CD4-positive, alpha-beta T cell treated with Interleukin-4 for 4 hours (primary cell): Measurements from ENCODE around the gene C11orf24.
A peak's percentile ranks its signal among the peaks of the same experiment; 100 is the strongest.
"Not testable (repeated sequence)": the region's sequence is repeated elsewhere in the genome, so short reads cannot be mapped to it uniquely, and the experiment has no call there.

Experiments
- DNase-seq: peaks from one replicate; pipeline ENCODE4 v3.0.0-alpha.2; 2020

C11orf24 gene

DNA sequence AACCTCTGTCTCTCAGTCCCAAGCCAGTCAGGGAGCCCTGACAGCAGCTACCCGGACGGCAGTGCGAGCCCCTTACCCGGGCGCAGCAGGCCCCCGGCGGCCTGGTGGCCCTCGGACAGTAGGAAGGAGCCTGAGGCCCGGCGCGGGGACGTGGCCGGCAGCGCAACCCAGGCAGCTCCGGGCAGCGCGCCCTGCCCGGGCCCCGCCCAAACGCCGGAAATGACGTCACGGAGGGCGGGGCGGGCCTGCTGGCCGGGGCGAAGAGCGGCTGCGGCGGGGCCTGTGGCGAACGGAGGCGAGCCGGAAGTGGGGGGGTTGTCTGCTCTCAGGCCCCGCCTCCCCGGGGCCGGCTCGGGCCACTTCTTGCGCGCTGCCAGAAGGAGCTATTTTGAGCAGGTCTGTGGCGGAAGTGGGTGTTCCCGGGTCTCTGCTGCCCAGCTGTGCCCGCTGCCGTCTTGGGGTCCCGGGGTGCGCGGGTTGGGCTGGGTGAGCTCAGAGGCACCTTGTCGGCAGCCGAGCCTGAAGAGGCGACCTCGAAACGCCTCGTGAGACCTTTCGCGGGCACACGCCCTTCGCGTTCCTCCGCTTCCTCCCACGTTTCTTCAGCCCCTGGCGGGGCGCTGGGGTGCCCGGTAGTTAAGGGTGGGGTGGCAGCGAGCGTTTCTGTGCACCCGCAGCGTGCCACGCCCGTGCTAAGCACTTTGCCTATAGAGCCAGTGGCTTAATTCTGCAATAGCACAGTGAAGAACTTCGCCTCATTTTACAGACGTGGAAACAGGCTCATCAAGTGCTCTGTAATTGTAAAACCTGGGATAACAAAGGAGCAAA is at the start of gene C11orf24:
TSS of gene C11orf24 (minus strand) at position 193 of the 828 bp plus-strand sequence. CDS start 8,206 bp downstream, outside the sequence.
- DNase-seq, result peak; percentile 91

- no peak for DNase-seq
Observed at GRCh38 chr11:68317147-68317785, 45.5 kb upstream of the C11orf24 start.

DNA sequence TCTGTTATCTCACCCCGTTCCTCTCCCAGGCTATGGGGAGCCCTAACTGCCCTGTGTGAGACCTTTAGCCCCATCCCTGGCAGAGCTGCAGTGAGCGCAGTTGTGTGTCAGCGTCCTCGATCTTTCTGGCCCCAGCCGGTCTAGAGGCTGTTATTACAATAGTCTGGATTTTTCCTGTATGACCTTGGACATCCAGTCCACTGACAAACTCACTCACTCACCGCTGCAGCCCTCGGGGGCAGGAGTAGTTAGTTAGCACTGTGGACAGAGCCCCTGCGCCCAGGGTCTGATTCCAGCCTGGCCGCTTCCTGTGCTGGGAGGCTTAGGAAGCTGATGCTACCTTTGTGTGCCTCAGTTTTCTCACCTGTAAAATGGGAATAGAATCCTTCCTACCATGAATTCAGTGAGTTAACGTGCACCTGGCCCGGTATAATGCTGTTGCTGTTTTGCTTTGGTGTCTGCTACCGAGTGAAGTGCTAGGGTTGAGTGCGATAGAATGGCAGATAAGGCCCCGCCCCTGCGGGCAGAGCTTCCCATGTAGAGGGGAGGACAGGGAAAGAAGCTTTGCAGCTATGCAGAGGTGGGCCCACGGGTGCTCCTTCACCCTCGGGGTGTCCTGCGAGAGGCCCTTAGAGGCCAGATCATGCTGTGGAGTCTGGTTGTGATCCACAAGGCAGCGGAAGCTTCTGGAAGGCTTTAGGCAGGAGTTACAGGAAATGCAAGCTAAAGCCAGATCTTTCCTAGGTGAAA is 43.6 kb upstream of the C11orf24 start:
- no peak for DNase-seq

DNA sequence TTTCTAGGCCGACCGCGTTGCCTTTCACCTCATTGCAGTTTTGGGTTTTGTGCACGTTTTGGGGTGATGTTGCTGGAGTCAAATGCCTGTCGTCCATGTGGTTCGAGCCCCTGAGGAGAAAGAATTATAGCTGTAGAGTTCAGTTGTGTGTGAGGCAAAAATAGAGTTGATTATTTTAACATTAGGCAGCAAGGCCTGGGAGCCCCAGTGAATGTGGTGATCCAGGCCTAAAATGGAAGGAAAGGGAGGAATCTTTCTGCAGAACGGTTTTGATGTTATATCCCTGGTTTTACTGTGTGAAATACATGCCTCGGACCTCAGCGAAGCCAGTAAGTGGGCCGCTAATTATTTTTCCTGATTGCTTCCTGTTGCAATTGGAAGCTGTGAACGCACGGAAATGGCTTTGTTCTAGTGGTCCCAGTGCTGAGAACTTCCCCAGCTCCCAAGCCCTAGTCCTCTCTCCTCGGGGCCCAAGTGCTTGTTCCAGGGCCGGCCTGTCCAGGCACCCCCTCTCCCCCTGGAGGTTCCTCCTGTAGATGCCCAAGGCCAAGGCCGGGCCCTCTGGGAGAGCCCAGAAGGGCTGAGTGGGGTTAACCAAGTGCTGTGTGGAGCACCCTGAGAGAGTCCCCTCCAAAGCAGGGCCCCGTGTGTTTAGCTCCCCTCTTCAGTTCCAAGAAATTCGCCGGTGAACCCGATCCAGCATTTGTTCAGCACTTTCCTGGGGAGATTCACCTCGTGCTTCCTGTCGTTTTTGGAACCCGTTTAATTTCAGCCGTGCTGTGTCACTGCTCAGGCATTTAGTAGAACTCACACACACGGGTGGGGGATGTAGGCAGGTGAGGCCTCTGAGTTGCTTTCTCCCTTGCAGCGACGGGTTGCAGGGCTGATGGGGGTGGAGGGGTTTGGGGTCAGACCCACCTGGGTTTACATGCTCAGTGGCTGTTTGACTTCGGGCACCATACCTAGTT is 42.7 kb upstream of the C11orf24 start:
- no peak for DNase-seq

DNA sequence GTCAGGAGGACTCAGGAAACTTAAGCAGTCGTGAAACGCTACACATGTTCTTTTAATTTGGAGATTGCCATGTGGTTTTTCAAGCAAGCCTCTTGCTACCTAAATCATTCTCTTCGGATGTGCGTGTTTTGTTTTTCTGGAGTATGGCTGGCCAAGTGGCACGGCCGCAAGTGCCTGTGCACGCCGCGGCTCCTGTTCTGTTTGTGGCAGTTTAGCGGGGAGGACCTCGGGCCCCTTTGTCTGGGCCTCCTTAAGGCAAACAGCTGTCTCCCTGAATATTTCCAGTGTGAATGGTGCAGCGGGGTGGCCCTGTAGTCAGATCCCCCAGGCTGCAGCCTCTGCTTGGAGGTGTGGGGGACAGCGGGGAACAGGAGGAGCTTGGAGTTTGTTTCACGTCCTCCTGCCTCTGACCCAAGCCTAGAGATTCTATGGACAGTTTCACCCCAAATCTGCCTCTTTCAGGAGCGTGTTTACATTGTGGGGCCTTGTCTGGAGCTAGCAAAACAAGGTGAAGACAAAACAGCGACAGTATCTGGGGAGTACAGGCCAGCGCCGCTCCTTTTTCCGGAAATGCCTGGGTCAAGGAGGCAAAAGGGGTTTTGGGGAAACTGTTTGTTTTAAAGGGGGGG is 41.9 kb upstream of the C11orf24 start:
- no peak for DNase-seq

DNA sequence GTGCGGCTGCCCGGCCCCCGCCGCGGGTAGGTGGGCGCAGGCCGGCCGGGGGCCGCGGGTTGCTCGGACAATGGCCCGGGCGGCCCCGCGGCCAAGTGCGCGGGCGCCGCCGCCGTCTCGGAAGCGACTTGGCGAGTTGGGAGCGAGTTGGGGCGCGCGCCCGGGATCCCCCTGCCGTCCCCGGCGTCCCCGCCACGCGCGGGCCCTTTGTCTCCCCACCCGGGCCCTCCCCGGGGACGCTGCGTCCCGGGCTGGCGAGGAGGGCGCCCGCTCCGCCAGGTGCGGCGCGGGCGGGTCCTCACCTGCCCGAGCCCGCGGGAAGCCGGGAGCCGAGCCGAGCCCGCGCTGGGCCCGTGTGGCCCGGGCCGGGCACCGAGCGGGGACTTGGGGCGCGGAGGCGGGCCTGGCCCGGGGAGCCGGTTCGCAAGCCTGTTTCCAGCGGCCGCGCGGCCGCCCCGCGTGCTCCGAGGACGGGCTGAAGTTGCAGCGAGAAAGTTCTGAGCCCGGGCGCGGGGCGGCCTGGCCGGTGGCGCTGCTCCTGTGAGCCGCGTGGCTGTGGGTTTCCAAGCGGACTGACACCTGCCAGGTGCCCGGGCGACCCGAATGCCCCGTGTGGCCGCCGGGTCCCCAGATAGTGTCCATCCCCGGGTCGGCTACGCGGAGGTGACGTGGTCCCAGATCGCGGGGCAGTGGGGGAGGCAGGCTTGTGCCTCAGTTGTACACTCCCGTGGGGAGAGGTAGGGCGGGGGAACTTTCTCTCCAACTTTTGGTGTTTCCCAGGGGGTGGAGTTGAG is 41.2 kb upstream of the C11orf24 start:
- DNase-seq, result no peak

GRCh38 chr11:68312117-68312779 is 40.5 kb upstream of the C11orf24 start, which contains the start of gene LRP5:
Gene LRP5 (plus strand): TSS chr11:68312591. CDS start chr11:68312715, 124 bp downstream.
- DNase-seq, result no peak

DNA sequence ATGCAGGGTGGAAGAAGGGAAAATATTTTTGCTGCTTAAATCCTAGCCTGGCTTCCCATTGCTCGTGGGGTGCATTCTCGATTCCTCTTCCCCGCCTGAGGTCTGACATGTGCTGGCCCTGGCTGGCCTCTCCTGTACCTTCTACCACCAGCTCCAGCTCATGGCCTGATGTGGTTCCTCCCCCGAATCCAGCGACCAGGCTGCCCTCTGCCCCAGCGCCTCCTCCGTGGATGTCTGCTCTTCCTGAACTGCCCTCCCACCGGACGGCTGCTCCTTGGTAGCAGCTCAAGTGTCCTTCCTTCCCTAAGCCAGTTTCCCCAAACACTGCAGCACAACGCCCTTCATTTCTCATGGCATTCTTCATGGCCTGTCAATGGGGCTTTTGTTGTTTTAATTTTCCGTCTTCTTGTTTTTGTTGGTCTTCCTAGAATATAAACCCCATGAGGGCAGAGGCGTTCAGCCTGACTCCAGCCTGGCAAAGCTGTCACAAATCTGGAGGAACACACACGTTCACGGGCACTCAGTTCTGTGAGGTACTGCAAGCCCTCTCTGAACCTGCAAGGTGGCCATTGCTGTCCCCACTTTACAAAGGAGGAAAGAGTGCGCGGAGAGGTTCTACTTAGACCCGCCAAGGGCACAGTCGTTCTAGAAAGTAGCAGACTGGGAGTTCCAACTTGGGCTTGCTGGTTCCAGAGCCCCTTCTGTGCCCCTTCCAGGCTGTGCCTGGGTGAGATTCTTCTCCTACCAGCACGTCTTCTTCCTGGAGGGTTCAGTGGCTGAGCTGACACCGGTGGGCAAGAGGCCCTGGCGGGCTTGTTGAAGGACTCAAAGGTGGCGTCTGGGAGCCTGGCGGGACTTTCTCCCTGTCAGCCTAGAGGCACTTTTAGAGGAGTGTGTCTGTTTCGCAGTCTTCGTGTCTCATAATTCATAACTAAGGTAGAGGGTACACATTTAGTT is 39.7 kb upstream of the C11orf24 start:
- DNase-seq, result no peak

DNA sequence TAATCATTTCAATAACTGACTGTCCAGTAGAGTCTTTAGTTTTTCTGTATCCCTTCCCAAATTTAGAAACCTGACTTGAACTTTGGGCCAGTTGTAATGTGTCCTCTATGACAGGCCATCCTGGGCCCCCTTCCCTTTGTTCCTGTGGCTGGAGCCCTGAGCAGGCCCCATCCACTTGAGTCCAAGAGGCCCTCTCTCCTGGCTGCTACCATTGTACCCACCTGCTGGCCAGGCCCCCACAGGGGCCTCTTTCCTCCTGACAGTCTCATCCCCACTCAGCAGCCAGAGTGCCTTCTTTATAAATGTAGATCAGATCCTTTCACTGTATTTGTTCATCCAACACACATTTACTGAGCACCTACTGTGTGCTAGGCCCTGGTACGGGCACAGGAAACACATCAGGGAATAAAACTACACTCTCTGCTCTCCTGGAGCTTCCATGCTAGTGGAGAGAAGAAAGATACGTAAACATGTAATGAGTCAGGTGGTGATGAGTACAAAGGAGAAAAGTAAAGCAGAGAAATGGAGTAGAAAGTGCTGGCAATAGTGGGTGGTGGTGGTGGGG is 37.9 kb upstream of the C11orf24 start:
- no peak for DNase-seq

GRCh38 chr11:68308068-68308467 is 36.3 kb upstream of the C11orf24 start:
- DNase-seq, result no peak

DNA sequence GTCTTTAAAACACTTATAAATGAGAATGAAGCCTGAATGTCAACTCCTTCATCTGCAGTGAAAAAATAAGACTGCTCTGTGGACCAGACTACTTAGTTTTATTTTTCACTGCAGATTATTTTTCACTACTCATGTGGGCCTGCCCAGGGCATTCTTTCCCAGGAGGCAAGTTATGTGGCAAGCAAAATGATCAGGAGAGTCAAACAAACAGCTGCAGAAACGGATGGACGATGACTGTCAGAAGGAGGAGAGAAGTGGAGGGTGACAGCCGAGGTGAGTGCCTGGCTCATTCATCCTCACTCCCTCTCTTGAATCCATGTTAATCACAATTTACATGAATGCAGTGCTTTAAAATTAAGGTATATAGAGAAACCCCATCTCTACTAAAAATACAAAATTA is 34.9 kb upstream of the C11orf24 start:
- no peak for DNase-seq

DNA sequence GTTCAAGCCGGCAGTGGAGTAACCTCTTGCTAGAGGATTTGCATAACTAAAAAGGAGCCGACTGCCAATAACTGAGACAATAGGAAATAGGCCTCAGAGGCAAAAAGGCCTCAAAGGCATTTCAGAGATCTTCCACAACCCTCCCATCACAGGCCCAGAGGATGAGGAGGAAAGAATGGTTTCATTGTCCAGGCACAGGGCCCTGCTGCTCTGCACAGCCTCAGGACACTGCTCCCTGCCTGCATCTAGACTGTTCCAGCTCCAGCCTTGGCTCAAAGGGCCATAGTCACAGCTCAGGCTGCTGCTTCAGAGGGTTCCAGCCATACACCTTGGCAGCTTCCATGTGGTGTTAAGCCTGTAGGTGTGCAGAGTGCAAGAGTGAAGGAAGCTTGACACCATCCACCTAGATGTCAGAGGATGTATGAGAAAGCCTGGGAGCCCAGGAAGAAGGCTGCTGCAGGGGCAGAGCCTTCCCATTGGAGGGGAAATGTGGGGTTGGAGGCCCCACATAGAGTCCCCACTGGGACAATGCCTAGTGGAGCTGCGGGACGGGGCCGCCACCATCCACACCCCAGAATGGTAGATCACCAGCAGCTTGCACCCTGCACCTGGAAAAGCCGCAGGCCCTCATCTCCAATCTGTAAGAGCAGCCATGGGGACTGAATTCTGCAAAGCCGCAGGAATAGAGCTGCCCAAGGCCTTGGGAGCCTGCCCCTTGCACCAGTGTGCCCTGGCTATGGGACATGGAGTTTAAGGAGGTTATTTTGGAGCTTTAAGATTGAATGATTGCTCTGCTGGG is 32.4 kb upstream of the C11orf24 start:
- DNase-seq, result no peak

DNA sequence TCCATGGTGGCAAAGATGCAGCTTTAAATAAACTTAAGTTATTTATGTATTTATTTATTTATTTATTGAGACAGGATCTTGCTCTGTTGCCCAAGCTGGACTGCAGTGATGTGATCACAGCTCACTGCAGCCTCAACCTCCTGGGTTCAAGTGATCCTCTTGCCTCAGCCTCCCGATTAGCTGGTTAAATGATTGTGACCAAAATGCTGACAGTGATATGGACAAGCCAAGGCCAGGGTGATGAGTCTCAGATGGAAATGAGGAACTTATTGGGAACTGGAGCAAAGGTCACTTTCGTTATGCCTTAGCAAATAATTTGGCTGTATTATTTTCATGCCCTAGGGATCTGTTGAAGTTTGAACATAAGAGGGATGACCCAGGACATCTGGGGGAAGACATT is 31.3 kb upstream of the C11orf24 start:
- DNase-seq, result no peak

DNA sequence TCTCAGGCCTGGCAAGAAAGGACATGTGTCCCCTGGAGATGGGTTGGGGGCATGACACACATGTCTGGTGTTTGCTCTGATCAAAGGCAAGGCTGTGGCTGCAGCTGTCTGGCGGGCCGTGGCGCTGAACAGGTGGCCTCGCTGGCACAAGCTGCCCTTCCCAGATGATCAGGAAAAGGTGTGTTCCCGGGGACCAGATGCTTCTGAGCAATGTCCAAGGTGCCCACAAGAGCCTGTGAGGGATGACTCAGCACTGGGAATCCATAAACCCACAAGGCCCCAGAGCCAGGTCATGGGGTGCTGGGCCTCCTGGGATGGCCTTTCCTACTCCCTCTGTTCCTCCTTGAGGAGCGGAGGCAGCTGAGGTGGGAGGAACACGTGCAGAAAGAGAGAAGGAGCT is 30.9 kb upstream of the C11orf24 start:
- DNase-seq, result no peak

DNA sequence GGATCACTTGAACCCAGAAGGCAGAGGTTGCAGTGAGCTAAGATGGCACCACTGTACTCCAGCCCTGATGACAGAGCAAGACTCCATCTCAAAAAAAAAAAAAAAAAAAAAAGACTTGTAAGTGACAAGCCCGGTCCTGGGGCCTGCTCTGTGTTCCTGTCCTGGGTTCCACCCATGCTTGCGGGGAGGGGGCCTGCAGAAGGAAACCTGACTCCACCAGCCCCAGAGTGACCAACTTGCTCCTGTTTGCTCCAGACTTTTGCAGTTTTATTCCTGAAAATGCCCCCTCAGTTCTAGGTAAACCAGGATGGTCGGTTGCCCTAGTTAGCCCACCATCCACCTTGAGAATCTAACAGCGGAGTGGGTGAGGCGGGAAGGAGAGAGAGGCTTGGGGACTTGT is 30.5 kb upstream of the C11orf24 start:
- no peak for DNase-seq

GRCh38 chr11:68300076-68300830 is 28.5 kb upstream of the C11orf24 start:
- no peak for DNase-seq

- not testable (repeated sequence) for DNase-seq
Observed at GRCh38 chr11:68299517-68299879, 27.7 kb upstream of the C11orf24 start.
